Karpas-422 (cell line): ENCODE data around the gene ZNF787. TPM values are rescaled to one million over a fixed set of nuclear protein-coding genes. Genes with fewer than 3 reads are reported as not detected.

Experiments
- DNase-seq: peaks from one replicate; pipeline ENCODE4 v3.0.0-alpha.2; 2015
- H2AFZ ChIP-seq: fragments of 200-600 bp; sonication (generic); 2 replicates; pipeline ENCODE4 v1.6.1; 2014; ENCODE audit warnings: antibody characterized with exemption, low read length, mixed read lengths
- H3K27ac ChIP-seq: fragments of 200-600 bp; sonication (generic); 2 replicates; pipeline ENCODE4 v1.5.1; 2014; ENCODE audit warnings: mild to moderate bottlenecking, low read length, moderate library complexity
- H3K27me3 ChIP-seq: fragments of 200-600 bp; sonication (generic); 2 replicates; pipeline ENCODE4 v1.6.1; 2014; ENCODE audit warnings: low read length, mixed read lengths
- H3K36me3 ChIP-seq: fragments of 200-600 bp; sonication (generic); 2 replicates; pipeline ENCODE4 v1.6.1; 2014; ENCODE audit warnings: low read length, mixed read lengths; ENCODE audit not compliant: insufficient read depth
- H3K4me1 ChIP-seq: fragments of 200-600 bp; sonication (generic); 2 replicates; pipeline ENCODE4 v1.6.1; 2014; ENCODE audit warnings: mild to moderate bottlenecking, low read length, mixed read lengths
- H3K4me2 ChIP-seq: fragments of 200-600 bp; sonication (generic); 2 replicates; pipeline ENCODE4 v1.6.1; 2014; ENCODE audit warnings: low read length, low read depth, mild to moderate bottlenecking; ENCODE audit not compliant: poor library complexity, severe bottlenecking
- H3K4me3 ChIP-seq: fragments of 200-600 bp; sonication (generic); 2 replicates; pipeline ENCODE4 v1.5.1; 2014; ENCODE audit warnings: mild to moderate bottlenecking, antibody characterized with exemption, low read length, mixed read lengths
- H3K79me2 ChIP-seq: fragments of 200-600 bp; sonication (generic); 2 replicates; pipeline ENCODE4 v1.6.1; 2014; ENCODE audit warnings: mild to moderate bottlenecking, low read length, mixed read lengths
- H3K9ac ChIP-seq: fragments of 200-600 bp; sonication (generic); 2 replicates; pipeline ENCODE4 v1.6.0; 2014; ENCODE audit warnings: low read length
- H3K9me2 ChIP-seq: fragments of 200-600 bp; sonication (generic), shearing (Covaris generic); replicated peaks from 2 replicates; pipeline ENCODE4 v1.6.0; 2014; ENCODE audit warnings: mild to moderate bottlenecking, low read length, moderate library complexity; ENCODE audit not compliant: insufficient read depth
- H3K9me3 ChIP-seq: fragments of 300-700, 200-600 bp; sonication (generic); 2 replicates; pipeline ENCODE4 v1.6.1; 2014; ENCODE audit warnings: low read length, mixed read lengths
- H4K20me1 ChIP-seq: fragments of 200-600 bp; sonication (generic); 2 replicates; pipeline ENCODE4 v1.6.1; 2014; ENCODE audit warnings: mild to moderate bottlenecking, antibody characterized with exemption, low read length, low read depth; ENCODE audit not compliant: insufficient read depth
- total RNA-seq: library from RNA; depleted of rRNA; stranded (reverse); fragments of >200 nt; shearing (Covaris generic); gene quantifications from 2 replicates; pipeline ENCODE4 v1.2.3, GENCODE V29; 2014; ENCODE audit warnings: low replicate concordance

Gene ZNF787
- total RNA-seq, 1 experiment from 2014 or later: 26.2 TPM

DNA sequence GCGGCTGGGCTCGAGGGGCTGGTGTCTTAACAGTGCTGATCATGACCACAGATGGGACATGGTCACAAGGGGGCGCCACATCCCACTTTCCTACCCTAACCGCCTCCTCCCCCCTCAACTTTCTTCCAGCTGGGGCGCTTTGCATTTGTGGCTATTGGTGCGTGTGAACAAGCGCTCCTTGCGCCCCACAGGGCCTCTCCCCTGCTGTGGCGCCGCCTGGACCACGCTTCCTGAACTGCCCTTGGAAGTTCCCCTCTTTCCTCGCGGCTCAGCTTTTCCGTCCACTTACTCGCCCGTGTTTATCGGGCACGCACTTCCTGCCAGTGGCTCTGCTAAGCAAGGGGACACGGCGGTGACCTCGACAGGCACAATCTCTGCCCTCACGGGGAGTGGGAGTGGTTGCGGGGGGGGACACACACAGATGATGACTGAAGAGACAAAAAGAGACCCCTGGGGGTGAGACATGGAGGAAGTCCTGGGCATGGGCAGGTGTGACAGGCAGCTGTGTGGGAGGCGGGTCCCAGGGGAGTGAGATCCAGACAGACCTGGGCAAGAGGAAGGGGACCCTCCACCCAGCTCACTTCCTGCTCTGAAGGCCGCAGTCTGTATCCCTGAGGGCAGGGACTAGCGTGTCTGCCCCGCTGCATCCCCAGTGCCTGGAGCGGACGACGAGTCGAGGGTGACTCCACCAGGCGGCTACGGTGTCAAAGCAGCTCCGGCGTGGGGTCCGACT is 40.3 kb downstream of the ZNF787 start:
- peaks cover 35% of the 10 kb centered on the region for H4K20me1 ChIP-seq
- peak overlapping the region; percentile 70 for H3K4me3 ChIP-seq
- H3K9me2 ChIP-seq: no peaks in the 10 kb centered on the region
- no peak overlapping the region; the same call in 1 of the 2 replicates for H3K27ac ChIP-seq
- H2AFZ ChIP-seq: no peak overlapping the region
- peak; percentile 98 for DNase-seq
- H3K9me3 ChIP-seq: no peaks in the 10 kb centered on the region
- H3K27me3 ChIP-seq: no peaks in the 10 kb centered on the region
- no peaks in the 10 kb centered on the region for H3K36me3 ChIP-seq
- peaks cover 15% of the 10 kb centered on the region for H3K4me1 ChIP-seq
- peak overlapping the region; percentile 66 for H3K9ac ChIP-seq
- H3K79me2 ChIP-seq: no peaks in the 10 kb centered on the region
- H3K4me2 ChIP-seq: peak overlapping the region; percentile 96

DNA sequence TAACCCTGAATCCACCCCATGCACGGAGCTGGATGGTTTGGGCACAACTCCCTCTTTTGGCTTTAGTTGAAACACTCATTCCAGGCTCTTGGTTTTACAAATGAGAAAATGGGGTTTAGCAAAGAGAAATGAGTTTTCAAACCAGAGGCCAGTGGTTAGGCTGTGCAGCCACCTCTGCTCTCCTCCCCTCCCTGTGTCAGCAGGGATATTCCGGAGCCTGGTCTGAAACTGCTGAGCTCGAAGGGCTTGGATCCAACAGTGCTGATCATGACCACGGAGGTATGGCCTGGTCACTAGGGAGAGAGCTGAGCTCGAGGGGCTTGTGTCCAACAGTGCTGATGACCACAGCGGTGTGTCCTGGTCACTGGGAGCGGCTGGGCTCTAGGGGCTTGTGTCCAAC is 41.5 kb downstream of the ZNF787 start:
- DNase-seq: no peak
- Histone ChIP-seq H3K9me3 (no peaks in the 10 kb centered on the region), H3K9me2 (no peaks in the 10 kb centered on the region), H3K27ac (no peak overlapping the region), H3K9ac (no peak overlapping the region), H3K36me3 (no peaks in the 10 kb centered on the region), H3K79me2 (no peaks in the 10 kb centered on the region), H3K27me3 (no peaks in the 10 kb centered on the region), H4K20me1 (peaks cover 23% of the 10 kb centered on the region), H3K4me3 (no peak overlapping the region), H3K4me1 (peaks cover 15% of the 10 kb centered on the region), H2AFZ (no peak overlapping the region), H3K4me2 (no peak overlapping the region)

DNA sequence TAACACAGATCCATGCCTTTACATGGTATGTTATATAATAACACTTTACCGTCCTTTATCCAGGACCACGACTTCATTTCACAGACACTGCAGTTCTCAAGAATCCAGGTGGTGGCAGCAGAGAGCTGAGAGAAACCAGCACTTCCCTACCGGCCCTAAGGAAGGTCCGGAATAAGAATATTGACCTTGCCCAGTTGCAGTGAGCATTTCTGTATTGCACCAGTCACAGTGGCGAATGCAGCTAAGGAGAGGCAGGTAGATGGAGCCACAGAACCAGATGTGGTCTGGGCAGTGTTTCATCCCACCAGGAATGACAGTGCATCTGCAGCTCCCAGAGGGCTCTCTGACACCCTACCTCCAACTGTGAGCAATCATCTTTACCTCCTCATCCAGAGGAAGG is 44.6 kb downstream of the ZNF787 start:
- Histone ChIP-seq H3K9me2 (no peaks in the 10 kb centered on the region), H2AFZ (no peak overlapping the region), H3K4me2 (no peak overlapping the region), H3K36me3 (no peaks in the 10 kb centered on the region), H3K4me3 (no peak overlapping the region), H3K4me1 (peaks cover 9% of the 10 kb centered on the region), H3K9ac (no peak overlapping the region), H3K9me3 (no peaks in the 10 kb centered on the region), H3K27me3 (no peaks in the 10 kb centered on the region), H3K79me2 (no peaks in the 10 kb centered on the region), H4K20me1 (peaks cover 6% of the 10 kb centered on the region; the same call in 1 of the 2 replicates), H3K27ac (no peak overlapping the region)
- peak; percentile 91 for DNase-seq

DNA sequence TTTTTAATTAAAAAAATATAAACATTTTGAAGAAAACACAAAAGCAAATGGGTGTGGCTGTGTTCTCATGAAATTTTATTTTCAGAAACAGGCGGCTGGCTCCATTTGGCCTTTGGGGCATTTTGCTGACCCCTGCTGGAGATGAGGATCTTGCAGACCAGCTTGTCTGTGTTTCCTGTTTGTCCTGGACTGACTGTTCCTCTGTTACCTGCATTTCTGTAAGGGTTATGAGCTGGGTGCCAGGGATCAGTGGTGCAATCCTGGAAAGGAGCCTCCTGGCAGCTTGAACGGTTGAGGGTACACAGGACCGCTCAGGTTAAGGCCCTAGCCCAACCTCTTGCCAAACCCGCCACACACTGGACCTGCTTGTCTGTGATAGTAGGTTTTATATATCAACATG is 49.9 kb downstream of the ZNF787 start:
- H3K4me1 ChIP-seq: peaks cover 4% of the 10 kb centered on the region
- no peak overlapping the region for H3K27ac ChIP-seq
- H3K4me2 ChIP-seq: no peak overlapping the region
- no peak overlapping the region for H2AFZ ChIP-seq
- H3K9ac ChIP-seq: no peak overlapping the region
- H3K27me3 ChIP-seq: no peaks in the 10 kb centered on the region
- H4K20me1 ChIP-seq: no peaks in the 10 kb centered on the region
- peak; percentile 84 for DNase-seq
- no peaks in the 10 kb centered on the region for H3K9me3 ChIP-seq
- no peaks in the 10 kb centered on the region for H3K9me2 ChIP-seq
- H3K4me3 ChIP-seq: no peak overlapping the region
- no peaks in the 10 kb centered on the region for H3K36me3 ChIP-seq
- no peaks in the 10 kb centered on the region for H3K79me2 ChIP-seq

DNA sequence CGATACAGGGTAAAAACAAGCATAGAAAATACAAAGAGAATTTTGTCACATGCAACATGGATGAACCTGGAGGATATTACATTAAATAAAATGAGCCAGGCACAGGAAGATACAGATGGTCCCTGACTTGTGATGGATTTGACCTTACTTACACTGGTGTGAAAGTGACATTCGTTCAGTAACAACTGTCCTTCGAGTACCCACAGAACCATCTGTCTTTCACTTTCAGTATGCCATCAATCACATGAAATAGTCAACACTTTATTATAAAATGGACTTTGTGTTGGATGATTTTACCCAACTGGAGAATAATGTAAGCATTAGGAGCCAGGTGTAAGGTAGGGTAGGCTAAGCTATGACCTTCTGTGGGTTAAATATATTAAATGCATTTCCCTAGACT is 51.5 kb downstream of the ZNF787 start:
- Histone ChIP-seq H3K9me3 (no peaks in the 10 kb centered on the region), H3K9me2 (no peaks in the 10 kb centered on the region), H3K4me3 (no peak overlapping the region), H3K4me2 (no peak overlapping the region), H4K20me1 (peaks cover 5% of the 10 kb centered on the region; the same call in 1 of the 2 replicates), H3K4me1 (peaks cover 4% of the 10 kb centered on the region), H3K27ac (no peak overlapping the region), H3K79me2 (no peaks in the 10 kb centered on the region), H3K27me3 (no peaks in the 10 kb centered on the region), H3K9ac (no peak overlapping the region), H2AFZ (no peak overlapping the region), H3K36me3 (no peaks in the 10 kb centered on the region)
- DNase-seq: no peak

DNA sequence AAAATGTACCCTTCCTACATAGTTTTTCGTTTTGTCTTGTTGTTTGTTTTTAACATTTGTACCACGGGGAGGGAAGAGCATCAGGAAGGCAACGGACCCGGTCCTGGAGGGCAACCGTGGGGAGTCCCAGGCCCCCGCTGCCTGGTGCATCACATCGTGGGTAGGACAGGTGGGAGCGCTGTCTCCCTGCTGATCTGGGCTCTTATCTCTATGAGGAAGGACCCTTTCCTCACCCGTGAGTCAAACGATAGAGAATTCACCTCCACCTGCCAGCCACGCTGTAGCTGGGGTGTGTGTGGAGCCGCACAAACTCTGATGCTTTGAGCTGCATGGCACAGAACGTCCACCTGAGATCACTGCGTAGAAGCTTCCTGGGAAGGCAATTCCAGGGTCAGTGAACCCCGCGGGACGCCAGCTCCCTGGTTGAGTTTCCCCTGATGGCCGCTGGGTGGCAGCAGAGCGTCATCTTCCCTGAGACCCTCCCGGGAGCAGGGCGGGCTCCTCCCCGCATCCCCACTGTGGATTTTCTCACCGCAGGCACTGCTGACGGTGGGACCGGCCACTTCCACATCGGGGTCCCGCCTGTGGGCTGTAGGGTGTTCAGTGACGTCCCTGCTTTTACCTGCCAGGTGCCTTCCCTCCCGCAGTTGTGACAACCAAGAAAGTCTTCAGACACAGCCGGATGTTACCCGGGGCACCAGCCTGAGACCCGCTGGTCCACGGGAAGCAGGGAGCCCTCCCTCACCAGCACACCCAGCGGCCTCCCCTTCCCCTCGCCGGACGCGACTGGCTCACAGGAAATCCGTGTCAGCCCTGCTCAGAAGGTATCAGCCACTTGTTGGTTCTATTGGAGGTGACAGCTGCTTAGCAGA is 54.7 kb downstream of the ZNF787 start:
- peak; percentile 83 for DNase-seq
- Histone ChIP-seq H3K4me3 (peak overlapping the region; percentile 23; the same call in 1 of the 2 replicates), H2AFZ (no peak overlapping the region; the same call in 1 of the 2 replicates), H3K9ac (0 out of 2 replicates have a peak overlapping the region, but pooled peaks have one; percentile 2), H3K36me3 (no peaks in the 10 kb centered on the region), H3K79me2 (no peaks in the 10 kb centered on the region), H3K4me2 (peak overlapping the region; percentile 46), H3K9me3 (no peaks in the 10 kb centered on the region), H4K20me1 (peaks cover 5% of the 10 kb centered on the region; the same call in 1 of the 2 replicates), H3K27ac (no peak overlapping the region), H3K4me1 (peaks cover 4% of the 10 kb centered on the region), H3K9me2 (no peaks in the 10 kb centered on the region), H3K27me3 (no peaks in the 10 kb centered on the region)

DNA sequence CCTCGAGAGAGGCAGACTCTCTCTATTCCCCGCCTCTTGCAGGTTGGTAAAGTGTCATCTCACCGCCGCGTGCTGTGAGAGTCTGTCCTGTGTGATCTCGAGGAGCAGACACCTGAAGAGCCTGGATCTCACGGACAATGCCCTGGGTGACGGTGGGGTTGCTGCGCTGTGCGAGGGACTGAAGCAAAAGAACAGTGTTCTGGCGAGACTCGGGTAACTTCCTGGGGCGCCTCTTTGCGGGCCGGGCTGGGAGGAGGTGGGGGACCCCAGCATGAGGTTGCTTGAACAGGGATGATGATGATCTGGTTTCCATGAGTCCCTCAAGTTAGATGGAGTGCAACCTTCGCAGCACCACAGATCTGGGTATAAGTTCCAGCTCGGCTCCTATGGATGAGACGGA is 67.5 kb downstream of the ZNF787 start:
- Histone ChIP-seq H2AFZ (no peak overlapping the region), H3K9ac (no peak overlapping the region)

More for the DNA sequence above, 67.5 kb downstream of the ZNF787 start:
- H3K9me3 ChIP-seq: no peaks in the 10 kb centered on the region
- no peaks in the 10 kb centered on the region for H4K20me1 ChIP-seq
- H3K4me2 ChIP-seq: no peak overlapping the region
- no peaks in the 10 kb centered on the region for H3K9me2 ChIP-seq
- H3K4me1 ChIP-seq: no peaks in the 10 kb centered on the region
- H3K27me3 ChIP-seq: no peaks in the 10 kb centered on the region
- H3K27ac ChIP-seq: no peak overlapping the region
- no peaks in the 10 kb centered on the region for H3K36me3 ChIP-seq
- H3K79me2 ChIP-seq: no peaks in the 10 kb centered on the region
- H3K4me3 ChIP-seq: no peak overlapping the region
- DNase-seq: no peak
